NCI-H2081 (cell line): ENCODE results near the gene JOSD2.

Experiments used
- DNase-seq, 2 experiments: peaks; one replicate each; lab custom pipeline; 2025; lab: John Stamatoyannopoulos, UW

The JOSD2 gene

DNA sequence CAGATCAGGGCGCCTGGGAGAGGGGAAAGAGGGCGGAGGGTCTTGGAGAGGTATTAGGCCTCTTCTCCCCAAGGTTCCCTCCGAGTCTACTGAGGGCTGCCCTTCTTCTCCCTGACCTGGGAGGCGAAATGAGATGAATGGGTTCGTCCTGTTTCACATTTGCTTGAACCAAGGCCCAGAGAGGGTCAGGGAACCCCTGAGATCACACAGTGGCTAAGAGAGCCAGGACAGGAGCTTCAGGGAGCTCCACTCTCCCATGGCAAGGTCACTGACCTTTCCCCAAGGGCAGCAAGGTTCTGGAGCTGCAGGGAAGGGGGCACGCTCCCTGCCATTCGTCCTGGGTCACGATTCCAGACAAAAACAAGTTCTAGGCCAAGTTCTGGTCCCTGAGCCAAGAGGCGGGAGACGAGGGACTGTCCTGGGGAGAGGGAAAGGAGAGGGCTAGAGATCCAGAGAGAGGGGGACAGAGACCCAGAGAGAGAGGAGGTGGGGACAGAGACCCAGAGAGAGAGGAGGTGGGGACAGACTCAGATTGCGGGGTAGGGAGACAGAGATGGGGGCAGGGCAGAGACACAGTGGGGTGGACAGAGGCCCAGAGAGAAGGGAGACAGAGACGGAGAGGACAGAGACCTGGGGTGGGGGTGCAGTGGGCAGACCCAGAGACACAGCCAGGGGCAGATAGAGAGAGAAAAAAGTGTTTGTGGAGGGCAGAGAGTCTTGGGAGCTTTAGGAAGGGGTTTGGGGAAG, 2.2 kb upstream of the JOSD2 start:
- DNase-seq = no peak

DNA sequence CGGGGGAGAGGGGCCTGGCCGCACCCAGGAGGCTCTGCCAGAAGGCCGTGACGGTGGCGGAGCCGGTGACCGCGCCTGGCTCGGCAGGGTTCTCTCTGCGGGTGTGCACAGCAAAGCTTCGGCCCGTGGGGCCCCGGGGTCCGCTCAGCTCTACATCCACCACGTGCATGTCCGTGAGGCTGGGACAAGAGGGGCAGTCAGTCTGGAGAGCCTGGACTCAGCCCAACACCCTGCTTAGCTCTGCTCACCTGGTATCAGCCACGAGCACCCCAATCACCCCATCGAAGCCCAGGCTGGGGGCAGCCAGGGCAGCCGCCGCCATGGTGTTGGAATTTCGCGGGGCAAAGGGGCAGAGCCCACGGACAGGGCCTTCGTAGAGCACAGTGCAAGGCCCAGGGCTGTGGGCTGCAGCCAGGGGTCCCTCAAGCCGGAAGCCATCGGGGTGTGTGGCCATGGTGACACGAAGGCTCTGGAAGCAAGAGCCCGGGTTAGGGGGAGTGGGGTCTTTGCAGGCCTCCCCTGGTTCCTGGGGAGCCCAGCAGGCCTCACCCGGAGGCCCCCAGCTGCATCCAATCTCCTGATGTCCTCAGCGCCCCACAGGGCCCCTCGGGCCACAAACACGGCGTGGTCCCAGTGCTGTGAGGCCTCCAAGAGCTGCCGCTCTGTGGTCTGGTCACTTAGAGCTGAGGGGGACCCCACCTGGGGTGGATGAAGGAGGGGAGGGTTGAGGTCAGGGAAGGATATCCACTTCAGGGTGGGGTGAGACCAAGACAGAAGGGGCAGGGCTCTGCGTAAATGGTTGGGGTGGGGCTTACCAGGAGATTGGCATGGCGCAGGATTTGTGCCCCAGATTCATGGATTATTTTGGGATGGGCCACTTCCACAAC, 1.4 kb upstream of the JOSD2 start:
- DNase-seq = no peak

DNA sequence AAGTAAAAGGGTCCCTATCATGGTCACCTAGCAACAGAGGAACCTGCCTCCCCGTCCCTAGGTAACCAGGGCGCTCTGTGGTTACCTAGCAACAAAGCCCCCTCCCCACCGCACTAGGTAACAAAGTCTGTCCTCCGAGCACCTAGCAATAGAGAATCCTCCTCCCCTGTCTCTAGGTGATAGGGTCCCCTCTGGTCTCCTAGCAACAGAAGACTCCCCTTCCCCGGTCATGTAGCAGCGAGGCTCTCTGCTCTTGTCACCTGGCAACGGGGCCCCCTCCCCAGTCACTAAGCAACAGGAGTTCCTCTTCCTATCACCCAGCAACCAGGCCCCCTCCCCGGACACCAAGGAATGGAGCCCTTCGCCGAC, 307 bp downstream of the JOSD2 start:
- DNase-seq = peak in 1 of 2 experiments; percentile 77

DNA sequence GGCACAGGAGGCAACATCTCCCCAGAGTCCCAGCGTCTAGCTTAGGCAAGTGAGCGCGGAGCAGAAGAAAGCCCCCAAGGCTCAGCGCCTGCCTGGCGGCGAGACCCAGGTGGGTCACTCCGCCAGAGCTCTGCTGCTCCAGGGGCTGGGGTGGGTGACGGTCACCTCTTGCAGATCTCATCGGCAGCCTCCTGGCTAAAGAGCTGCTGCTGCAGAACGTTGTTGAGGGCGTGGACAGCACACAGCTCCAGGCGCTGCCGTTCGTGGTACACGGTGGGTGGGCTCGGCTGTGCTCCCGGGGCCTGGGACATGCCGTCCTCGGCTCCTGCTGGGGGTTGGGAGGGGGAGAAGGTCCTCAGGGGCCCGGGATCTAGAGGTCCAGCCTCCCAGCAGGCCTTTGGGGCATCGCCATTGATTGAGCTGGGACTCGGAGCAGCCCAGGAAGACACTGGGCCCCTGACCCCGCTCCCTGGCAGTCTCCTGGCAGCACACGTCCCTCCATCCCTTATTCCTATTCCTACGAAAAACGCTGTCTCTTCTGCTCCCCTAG, 795 bp downstream of the JOSD2 start:
- DNase-seq = no peak

DNA sequence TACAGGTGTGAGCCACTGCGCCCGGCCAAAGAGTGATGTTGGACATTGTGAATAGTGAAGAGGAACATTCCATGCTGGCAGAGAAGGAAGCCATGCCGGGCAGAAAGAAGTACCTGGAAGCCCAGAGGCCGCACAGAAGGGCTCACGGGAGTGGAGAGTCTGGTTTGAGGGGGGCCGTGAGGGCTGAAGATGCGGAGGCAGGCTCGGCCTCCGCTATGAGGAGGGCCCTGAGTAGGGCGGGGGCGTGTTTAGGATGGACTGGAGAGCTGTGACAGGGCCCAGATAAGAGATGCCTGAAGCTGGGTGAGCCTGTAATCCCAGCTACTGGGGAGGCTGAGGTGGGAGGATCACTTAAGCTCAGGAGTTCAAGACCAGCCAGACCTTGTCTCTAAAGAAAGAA, 1.6 kb downstream of the JOSD2 start:
- DNase-seq = no peak

DNA sequence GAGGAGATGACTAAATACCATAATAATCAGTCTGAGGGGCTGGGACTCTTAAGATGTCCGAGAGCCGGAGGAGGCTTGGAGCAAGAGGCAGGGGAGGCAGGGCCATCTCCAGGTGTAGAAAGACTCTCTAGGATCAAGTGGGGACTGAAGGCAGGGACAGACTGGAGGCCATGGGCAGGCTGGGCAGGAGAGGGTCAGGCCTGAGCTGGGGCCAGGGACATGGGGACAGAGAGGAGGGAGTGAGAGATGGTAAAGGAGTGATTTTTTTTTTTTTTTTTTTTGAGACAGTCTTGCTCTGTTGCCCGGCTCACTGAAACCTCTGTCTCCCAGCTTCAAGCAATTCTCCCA, 2.2 kb downstream of the JOSD2 start:
- DNase-seq = no peak

DNA sequence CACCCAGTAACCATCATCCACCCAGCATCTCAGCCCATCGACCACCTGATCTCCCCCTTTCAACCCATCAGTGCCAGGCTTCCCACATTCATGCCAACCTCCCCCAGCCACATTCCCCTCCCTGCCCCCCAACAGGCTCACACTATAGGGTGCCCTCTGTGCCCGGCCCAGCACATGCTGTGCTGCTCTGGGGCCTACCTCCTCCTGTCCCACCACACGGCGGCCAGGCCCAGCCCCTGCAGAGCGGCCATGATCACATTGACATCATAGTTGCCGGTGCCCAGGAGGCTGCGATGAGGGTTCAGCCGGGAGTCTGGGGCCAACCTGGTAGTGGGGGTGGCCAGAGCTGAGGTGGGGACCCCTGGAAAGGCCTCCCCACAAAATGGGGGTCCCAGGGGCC, 3.6 kb downstream of the JOSD2 start:
- no peak for DNase-seq

DNA sequence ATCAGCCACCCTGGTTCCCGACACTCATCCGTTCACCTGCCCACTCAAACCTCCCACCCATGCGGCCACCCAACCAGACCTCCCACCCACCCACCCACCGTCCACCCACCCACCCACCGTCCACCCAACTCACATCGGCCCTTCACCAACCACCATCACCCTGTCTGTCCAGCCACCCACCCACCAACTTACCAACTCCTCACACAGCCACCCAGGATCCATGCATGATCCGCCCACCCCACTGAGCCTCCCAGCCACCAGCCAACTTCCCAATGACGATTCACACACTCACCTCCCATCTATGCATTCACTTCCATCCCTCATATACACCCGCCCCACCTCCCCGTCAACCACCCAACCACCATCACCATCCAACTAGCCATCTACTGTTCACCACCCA, 4.3 kb downstream of the JOSD2 start:
- DNase-seq = no peak

DNA sequence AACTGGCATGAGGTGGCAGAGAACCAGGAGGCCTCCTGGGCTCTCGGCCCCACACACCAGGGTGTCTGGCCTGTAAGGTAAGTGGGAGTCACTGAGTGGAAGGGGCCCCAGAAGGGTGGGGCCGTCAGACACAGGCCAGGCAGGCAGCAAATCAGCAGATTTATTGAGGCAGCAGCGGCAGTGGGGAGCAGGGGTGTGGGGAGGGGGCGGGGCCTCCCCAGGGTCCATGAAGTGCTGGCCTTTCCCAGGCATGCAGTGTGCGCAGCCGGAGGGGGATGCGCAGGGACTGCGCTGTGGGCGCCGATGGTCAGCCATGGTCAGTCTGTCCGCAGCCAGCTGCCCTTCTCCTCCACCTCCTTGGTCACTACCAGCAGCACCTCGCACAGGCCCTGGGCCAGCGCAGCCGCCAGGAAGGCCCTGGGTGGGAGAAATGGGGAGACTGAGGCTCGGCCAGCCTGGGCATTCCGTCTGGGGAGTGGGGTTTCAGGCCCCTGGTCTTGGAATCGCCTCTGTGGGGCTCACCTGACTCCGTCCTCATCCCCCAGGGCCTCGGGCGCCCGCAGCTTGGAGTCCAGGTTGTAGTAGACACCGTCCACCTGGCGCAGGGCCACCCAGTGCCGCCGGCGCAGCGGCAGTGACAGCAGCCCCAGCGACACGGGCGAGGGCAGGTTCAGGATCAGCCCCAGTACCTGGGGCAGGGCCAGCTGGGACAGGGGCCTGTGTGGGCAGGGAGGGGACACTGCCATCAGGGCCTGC, 5.0 kb downstream of the JOSD2 start:
- DNase-seq = no peak

DNA sequence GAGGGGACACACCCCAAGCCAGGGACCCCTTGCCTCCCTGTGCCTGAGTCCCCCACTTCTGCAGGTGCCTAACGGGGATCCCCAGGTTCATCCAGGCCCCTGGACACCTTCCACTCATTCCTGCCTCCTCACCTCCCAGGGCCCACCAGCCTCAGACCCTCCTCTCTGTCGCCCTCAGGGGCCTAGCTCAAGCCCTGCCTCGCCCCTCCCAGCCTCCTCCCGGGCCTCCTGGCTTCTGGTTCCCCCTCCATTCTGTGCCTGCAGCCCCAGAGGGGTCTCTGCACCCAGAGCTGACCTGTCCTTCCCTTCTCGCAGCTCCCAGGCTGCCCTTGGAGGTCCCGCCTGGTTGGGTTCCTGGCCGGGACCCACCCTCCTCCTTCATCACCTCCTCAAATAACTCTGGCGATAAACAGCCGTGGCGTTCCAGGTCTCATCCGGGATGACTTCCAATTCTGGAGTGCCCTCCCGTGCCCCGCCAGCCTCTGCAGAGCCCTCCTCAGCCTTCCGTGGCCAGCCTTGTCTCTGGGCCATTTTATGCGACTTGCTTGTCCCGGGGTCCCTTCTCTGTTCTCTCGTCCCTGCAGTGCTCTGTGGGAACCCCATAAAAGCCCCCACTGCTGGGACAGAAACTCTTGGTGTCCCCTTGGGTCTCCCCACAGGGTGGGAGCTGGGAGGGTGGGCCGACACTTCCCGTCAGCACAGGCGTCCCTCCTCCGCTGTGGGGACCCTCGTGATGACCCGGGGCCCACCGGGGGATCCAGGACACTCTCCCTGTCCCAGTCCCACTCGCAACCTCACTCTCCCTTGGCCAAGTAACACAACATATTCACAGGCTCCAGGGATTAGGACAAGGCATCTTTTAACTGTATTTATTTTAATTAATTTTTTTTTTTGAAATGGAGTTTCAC, 9.2 kb downstream of the JOSD2 start:
- DNase-seq = no peak

DNA sequence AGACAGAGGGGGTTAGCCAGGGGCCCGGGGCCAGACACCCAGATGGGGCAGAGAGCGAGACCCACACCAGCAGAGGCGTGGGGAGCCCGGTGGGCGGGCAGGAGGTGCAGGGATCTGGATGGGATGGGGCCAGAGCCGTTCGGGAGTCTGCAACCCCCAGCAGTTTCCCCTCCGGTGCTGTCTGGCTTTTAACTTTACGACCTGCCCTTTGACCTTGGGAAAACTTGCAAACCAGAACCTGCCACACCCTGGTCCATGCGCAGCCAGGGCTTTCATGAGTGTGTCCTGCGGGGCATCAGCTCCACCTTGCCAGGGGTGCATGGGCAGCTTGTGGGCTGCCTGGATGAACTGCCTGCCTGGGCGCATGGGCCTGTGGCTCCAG, 9.8 kb downstream of the JOSD2 start:
- no peak for DNase-seq

DNA sequence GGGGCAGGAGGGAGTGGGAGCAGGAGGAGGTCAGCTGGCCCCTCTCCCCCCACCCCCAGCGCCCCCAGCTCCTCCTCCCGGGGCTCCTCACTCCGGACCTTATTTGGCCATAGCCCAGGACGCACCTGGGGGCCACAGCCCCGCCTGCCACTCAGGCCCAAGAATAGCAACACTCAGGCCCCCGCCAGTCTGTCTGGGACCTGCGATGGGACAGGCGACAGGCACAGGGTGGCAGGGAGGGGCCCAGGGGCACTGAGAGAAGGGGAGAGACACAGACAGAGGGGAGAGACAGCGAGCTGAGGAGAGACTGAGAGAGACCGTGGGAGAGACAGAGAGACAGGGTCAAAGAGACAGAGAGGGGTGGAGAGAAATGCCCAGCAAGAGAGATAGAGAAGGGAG, 10.2 kb downstream of the JOSD2 start:
- no peak for DNase-seq

DNA sequence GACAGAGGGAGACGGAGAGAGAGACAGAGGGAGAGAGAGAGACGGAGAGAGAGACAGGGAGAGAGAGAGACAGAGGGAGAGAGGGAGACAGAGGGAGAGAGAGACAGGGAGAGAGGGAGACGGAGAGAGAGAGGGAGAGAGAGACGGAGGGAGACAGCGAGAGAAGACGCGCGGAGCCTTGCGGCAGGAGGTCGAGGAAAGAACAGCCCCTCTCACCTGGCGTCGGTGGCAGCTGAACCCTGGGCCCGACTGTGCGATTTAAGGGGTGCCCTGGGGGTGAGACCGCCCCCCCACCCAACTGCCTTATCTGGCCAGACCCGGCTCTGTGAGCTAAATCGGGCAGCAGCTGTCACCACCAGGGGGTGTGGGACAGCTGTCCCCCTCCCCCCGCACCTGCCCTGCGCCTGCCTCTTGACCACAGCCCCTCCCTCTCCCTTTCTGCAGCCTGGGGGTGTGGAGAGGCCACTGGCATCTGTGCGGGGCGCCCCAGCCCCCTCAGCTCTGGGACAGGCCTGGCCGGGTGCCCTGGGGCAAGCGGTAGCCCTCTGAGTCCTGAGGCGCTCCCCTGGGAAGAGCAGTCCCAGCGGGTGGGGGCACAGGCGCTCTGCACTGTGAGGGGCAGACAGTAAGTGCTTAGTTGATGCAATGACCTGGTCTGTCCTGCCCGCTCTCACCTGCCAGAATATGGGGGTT, 10.8 kb downstream of the JOSD2 start:
- DNase-seq = peak; percentile 16 to 28

DNA sequence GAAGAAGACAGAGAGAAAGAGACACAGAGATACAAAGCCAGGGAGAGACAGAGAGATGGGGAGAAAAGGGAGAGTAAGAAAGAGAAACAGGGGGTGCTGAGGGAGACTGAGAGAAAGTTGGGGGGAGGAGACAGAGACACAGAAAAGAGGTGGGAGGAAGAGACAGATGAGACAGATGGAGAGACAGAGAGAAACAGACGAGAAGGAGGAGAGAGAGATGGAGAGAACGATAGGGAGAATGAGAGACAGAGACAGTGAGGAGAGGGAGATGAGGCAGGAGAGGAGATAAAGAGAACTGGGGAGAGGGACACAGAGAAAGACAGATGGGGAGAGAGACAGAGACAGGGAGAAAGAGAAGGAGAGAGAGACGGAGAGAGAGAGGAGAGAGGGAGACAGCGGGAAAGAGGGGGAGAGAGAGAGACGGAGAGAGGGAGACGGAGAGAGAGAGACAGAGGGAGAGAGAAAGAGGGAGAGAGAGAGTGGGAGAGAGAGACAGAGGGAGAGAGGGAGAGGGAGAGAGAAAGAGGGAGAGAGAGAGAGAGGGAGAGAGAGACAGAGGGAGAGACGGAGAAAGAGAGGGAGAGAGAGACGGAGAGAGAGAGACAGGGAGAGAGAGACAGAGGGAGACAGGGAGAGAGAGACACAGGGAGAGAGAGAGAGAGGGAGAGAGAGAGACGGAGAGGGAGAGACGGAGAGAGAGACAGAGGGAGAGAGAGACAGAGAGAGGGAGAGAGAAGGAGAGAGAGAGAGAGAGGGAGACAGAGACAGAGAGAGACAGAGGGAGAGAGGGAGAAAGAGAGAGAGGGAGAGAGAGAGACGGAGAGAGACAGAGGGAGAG, 12.6 kb downstream of the JOSD2 start:
- no peak for DNase-seq

DNA sequence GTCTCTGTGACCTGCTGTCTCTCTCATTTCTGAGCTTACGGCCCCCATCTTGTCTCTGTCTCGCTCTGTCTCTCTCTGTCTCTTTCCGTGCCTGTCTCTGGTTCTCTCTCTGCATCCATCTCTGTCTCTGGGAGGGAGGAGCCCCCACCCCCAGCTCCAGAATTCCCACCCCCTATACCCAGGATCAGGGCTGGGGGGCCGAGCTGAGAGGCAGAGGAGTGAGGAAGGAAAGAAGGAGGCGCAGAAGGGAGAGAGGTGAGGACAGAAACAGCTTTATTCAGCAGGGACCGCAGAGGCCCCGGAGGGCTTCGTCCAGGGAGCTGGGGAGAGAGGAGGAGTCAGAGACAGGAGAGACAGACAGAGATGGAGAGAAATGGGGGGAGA, 14.0 kb downstream of the JOSD2 start:
- DNase-seq = no peak

DNA sequence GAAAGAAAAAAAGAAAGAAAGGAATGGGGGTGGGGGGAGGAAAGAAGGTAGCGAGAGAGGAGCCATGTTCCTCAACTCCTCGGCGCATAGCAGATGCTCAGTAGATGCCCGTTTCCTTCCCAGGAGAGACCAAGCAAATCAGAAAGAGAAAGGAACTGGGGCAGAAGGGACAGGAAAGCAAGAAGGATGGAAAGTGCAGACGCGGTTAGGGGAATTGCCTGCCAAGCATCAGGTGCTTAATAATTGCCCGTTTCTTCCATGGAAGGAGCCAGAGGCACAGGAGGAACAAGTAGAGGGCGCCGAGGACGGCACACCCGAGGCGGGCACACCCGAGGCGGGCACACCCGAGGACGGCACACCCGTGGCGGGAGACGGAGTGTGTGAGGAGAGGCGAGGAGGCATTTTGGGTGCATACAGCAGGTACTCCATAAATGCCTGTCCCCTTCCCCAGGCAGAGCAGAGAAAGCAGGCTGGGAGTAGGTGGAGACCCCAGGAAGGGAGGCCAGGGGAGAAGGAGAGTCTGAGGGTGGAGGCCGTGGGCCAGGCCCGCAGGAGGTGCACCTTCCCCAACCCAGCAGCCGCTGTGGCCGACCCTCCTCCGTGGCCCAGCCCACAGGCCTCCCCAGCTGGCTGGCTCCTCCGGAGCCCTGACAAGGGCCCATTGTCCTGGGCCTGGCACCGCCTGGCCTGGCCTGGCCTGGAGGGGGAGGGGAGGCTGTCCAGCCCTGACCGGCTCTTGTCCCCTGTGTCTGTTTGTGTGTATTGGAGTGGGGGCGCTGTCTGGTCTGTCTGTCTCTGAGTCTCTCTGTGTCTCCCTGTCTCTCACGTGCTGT, 14.6 kb downstream of the JOSD2 start:
- no peak for DNase-seq

DNA sequence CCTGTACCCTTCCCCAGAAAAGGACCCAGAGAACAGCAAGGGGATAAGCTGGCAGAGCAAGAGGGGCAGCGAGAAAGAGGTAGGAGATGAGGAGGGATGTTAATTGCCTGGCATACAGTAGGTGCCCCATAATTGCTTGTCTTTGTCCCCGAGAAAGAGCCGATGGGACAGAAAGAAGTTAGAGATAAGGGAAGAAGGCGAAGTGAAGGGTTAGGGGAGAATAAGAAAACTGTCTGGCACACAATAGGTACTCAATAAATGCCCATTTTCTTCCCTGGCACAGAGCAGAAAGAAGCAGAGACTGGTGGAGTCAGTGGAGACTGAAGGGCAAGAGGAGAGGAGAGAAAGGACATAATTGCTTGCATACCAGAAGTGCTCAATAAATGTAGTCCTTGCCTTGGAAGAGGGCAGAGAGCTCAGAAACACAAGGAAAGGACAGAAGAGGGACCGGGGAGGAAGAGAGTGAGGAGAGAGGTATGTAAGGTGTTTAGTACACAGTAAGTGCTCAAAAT, 15.9 kb downstream of the JOSD2 start:
- no peak for DNase-seq

DNA sequence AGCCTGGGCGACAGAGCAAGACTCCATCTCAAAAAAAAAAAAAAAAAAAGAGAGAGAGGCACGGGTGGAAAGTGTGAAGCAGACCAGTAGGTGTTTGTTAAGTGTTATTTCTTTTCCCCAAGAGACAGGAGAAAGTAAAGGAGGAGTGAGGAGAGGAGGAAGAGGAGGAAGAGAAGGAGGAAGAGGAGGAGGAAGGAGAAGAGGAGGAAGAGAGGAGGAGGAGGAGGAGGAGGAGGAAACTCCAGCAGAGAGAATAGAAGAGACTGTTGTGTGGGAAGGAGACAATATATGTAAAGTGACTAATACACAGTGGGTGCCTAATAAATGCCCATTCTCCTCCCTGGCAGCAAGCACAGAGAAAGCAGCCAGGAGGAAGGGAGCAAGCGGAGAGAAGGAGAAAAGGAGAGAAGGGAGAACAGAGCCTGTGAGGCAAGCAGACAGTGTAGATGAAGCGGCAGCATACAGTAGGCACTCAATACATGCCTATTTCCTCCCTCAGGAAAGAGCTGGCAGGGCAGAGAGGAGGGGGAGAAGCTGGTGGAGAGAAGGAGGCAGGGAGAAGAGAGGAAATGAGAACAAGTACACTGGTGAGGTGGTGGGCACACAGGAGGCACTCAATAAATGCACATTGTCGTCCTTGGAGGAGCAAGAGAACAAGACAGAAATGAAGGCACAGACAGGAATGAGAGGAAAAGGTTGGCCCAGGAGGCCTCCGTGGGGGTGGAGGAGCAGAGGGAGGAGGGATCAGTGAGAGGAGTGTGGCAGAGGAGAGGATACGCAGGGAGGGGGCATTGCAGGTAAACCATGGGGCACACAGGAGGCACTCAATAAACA, 16.6 kb downstream of the JOSD2 start:
- no peak for DNase-seq
